Tibial artery (tissue), 4 donors: ENCODE results near the gene GRAP2.
"Not testable (repeated sequence)": the region's sequence is repeated elsewhere in the genome, so short reads cannot be mapped to it uniquely, and the experiment has no call there.

ENCODE experiments used
- DNase-seq, 2 donors: peaks; one replicate each; pipeline ENCODE4 v3.0.0-alpha.2; 2019
- H3K27ac ChIP-seq, 2 donors: fragments of 200-600 bp; sonication (generic) in 1 of 2; 1 replicate in 1 of 2; 2 replicates in 1 of 2; pipeline ENCODE4 v1.5.1; 2018 to 2019; ENCODE audit warnings: mild to moderate bottlenecking in 1 of 2
- H3K27me3 ChIP-seq, 2 donors: fragments of 200-600 bp; sonication (generic) in 1 of 2; one replicate each; pipeline versions ENCODE4 v1.5.1 to v1.6.0; 2016 to 2019
- H3K36me3 ChIP-seq, 3 donors: fragments of 200-600 bp; sonication (generic) in 2 of 3; one replicate each; pipeline ENCODE4 v1.5.1; 2016 to 2019; ENCODE audit warnings: mild to moderate bottlenecking in 2 of 3
- H3K4me1 ChIP-seq, 4 donors: fragments of 200-600 bp; sonication (generic) in 2 of 4; 1 replicate in 3 of 4; 2 replicates in 1 of 4; pipeline ENCODE4 v1.5.1; 2016 to 2019
- H3K4me3 ChIP-seq, 2 donors: fragments of 200-600 bp; sonication (generic) in 1 of 2; 1 replicate in 1 of 2; 2 replicates in 1 of 2; pipeline ENCODE4 v1.5.1; 2018 to 2019; ENCODE audit warnings: mild to moderate bottlenecking in 2 of 2
- H3K9me3 ChIP-seq, 3 donors: fragments of 200-600 bp; sonication (generic) in 1 of 3; one replicate each; pipeline ENCODE4 v1.5.1; 2016 to 2019
- CTCF ChIP-seq, 2 experiments: fragments of 200-600 bp in 1 of 2; fragments of 450-650 bp in 1 of 2; IDR thresholded peaks; one replicate each; pipeline ENCODE4 v1.5.1; 2017 to 2019; ENCODE audit warnings: antibody characterized with exemption in 2 of 2, mild to moderate bottlenecking in 1 of 2, moderate library complexity in 1 of 2
- intact Hi-C: fragments of 100-400 bp; cut with DNase I; formaldehyde crosslinking; loops from one replicate; pipeline ENCODE4 v1.15.0; 2023; ENCODE audit warnings: low total_unique reads

Gene GRAP2

GRCh38 chr22:39895682-39896081 lies 5.2 kb upstream of the GRAP2 start:
- no peaks in the 10 kb centered on the region for H3K36me3 ChIP-seq
- intact Hi-C loops, result no loop called here
- no peaks in the 10 kb centered on the region for H3K9me3 ChIP-seq
- no peak overlapping the region for H3K4me3 ChIP-seq
- H3K27me3 ChIP-seq, result no peaks in the 10 kb centered on the region
- peaks cover 0 to 22% (median 3%) of the 10 kb centered on the region in 4 donors for H3K4me1 ChIP-seq
- no peak for TF ChIP-seq CTCF (IDR thresholded peaks at IDR 0.05)
- no peak overlapping the region for H3K27ac ChIP-seq
- no peak for DNase-seq

- Histone ChIP-seq H3K27me3 (no peaks in the 10 kb centered on the region), H3K9me3 (no peaks in the 10 kb centered on the region), H3K4me3 (no peak overlapping the region), H3K36me3 (no peaks in the 10 kb centered on the region), H3K4me1 (peaks cover 0 to 22% (median 3%) of the 10 kb centered on the region in 4 donors), H3K27ac (no peak overlapping the region)
- DNase-seq, result no peak
- intact Hi-C loops, result no loop called here
- TF ChIP-seq CTCF (IDR thresholded peaks at IDR 0.05), result no peak
Measured at GRCh38 chr22:39896313-39896996, 4.4 kb upstream of the GRAP2 start.

DNA sequence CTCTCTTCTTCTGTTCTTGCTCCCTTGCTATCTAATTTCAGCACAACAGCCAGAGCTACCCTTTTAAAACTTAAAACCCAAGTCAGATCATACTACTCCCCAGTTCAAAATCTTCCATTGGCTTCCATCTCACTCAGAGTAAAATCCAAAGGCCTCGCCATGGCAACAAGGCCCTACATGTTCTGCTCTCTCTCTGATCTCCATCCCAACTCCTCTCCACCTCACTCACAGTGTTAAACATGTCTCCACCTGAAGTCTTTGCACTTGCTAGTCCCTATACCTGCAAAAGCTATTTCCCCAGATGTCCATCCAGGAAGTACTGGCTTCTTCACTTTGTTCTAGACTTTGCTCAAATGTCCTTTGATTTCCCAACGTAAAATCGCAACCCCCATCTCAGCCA lies 3.0 kb upstream of the GRAP2 start:
- H3K36me3 ChIP-seq, result no peaks in the 10 kb centered on the region
- TF ChIP-seq CTCF (IDR thresholded peaks at IDR 0.05), result no peak
- no peak overlapping the region for H3K4me3 ChIP-seq
- DNase-seq, result no peak
- H3K27ac ChIP-seq, result no peak overlapping the region
- peaks cover 0 to 22% (median 3%) of the 10 kb centered on the region in 4 donors for H3K4me1 ChIP-seq
- no peaks in the 10 kb centered on the region for H3K9me3 ChIP-seq
- H3K27me3 ChIP-seq, result no peaks in the 10 kb centered on the region
- intact Hi-C loops, result no loop called here

- intact Hi-C loops, result no loop called here
- H3K9me3 ChIP-seq, result no peaks in the 10 kb centered on the region
- DNase-seq, result no peak
- no peak overlapping the region for H3K4me3 ChIP-seq
- peaks cover 0 to 22% (median 3%) of the 10 kb centered on the region in 4 donors for H3K4me1 ChIP-seq
- TF ChIP-seq CTCF (IDR thresholded peaks at IDR 0.05), result no peak
- no peaks in the 10 kb centered on the region for H3K27me3 ChIP-seq
- H3K27ac ChIP-seq, result peak overlapping the region in 1 of 2 donors; percentile 14
- H3K36me3 ChIP-seq, result no peaks in the 10 kb centered on the region
Measured at GRCh38 chr22:39898997-39899396, 1.9 kb upstream of the GRAP2 start.

GRCh38 chr22:39901565-39902146 lies 772 bp downstream of the GRAP2 start:
- H3K27me3 ChIP-seq, result peaks cover 0 to 5% of the 10 kb centered on the region in 2 donors
- H3K4me3 ChIP-seq, result no peak overlapping the region
- intact Hi-C loops, result no loop called here
- H3K27ac ChIP-seq, result no peak overlapping the region
- peaks cover 0 to 22% (median 3%) of the 10 kb centered on the region in 4 donors for H3K4me1 ChIP-seq
- no peak for TF ChIP-seq CTCF (IDR thresholded peaks at IDR 0.05)
- no peaks in the 10 kb centered on the region for H3K36me3 ChIP-seq
- H3K9me3 ChIP-seq, result no peaks in the 10 kb centered on the region
- DNase-seq, result no peak

DNA sequence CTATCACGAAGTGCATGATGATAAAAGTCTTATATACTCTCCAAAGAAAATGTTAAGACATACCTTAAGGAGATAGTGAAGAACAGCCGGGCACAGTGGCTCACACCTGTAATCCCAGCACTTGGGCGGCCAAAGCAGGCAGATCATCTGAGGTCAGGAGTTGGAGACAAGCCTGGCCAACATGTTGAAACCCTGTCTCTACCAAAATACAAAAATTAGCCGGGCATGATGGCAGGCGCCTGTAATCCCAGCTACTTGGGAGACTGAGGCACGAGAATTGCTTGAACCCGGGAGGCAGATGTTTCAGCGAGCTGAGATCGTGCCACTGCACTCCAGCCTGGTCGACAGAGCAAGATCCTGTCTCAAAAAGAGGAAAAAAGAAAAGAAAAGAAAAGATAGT lies 3.1 kb downstream of the GRAP2 start:
- H3K9me3 ChIP-seq, H3K27ac ChIP-seq, H3K4me3 ChIP-seq, DNase-seq, intact Hi-C loops, H3K36me3 ChIP-seq: not testable (repeated sequence)
- Histone ChIP-seq H3K4me1 (peaks cover 0 to 14% (median 1%) of the 10 kb centered on the region in 4 donors), H3K27me3 (peaks cover 0 to 14% of the 10 kb centered on the region in 2 donors)
